Loucy (cell line): Measurements from ENCODE around the gene AFF3.

Source experiments
- H2AFZ ChIP-seq: fragments of 200-600 bp; sonication (generic); 2 replicates; pipeline ENCODE4 v1.6.0; 2016; ENCODE audit warnings: antibody characterized with exemption, mild to moderate bottlenecking, low read length, moderate library complexity
- H3F3A ChIP-seq: fragments of 200-600 bp; 2 replicates; pipeline ENCODE4 v1.6.0; 2016; ENCODE audit warnings: antibody characterized with exemption, low read depth, mild to moderate bottlenecking
- H3K27me3 ChIP-seq: fragments of 200-600 bp; sonication (generic); 2 replicates; pipeline ENCODE4 v1.6.1; 2014; ENCODE audit warnings: low read length, mild to moderate bottlenecking; ENCODE audit not compliant: insufficient read depth, poor library complexity, severe bottlenecking
- H3K36me3 ChIP-seq: fragments of 200-600 bp; sonication (generic); 2 replicates; pipeline ENCODE4 v1.6.1; 2016; ENCODE audit warnings: low read length; ENCODE audit not compliant: insufficient read depth
- H3K4me1 ChIP-seq: fragments of 200-600 bp; sonication (generic); 2 replicates; pipeline ENCODE4 v1.5.1; 2014; ENCODE audit warnings: low read length, mild to moderate bottlenecking; ENCODE audit not compliant: insufficient read depth, poor library complexity, severe bottlenecking
- H3K4me2 ChIP-seq: fragments of 200-600 bp; sonication (generic); 2 replicates; pipeline ENCODE4 v1.6.0; 2014; ENCODE audit warnings: antibody characterized with exemption, low read length, low read depth, mild to moderate bottlenecking; ENCODE audit not compliant: poor library complexity, severe bottlenecking
- H3K4me3 ChIP-seq: fragments of 200-600 bp; sonication (generic); 2 replicates; pipeline ENCODE4 v1.5.1; 2014; ENCODE audit warnings: low read length, mild to moderate bottlenecking, mixed read lengths; ENCODE audit not compliant: poor library complexity, severe bottlenecking
- H3K79me2 ChIP-seq: fragments of 200-600 bp; sonication (generic); 2 replicates; pipeline ENCODE4 v1.6.1; 2014; ENCODE audit warnings: low read length; ENCODE audit not compliant: insufficient read depth
- H3K9ac ChIP-seq: fragments of 200-600 bp; sonication (generic); 2 replicates; pipeline ENCODE4 v1.6.0; 2014; ENCODE audit warnings: mild to moderate bottlenecking, low read depth, low read length, moderate library complexity; ENCODE audit not compliant: poor library complexity, severe bottlenecking
- H3K9me2 ChIP-seq: fragments of 200-600 bp; sonication (generic); replicated peaks from 2 replicates; pipeline ENCODE4 v1.6.1; 2016; ENCODE audit warnings: low read depth, low read length, mixed read lengths
- H3K9me3 ChIP-seq: fragments of 200-600 bp; sonication (generic); 2 replicates; pipeline ENCODE4 v1.6.1; 2014; ENCODE audit warnings: mild to moderate bottlenecking, antibody characterized with exemption, low read length, low read depth; ENCODE audit not compliant: insufficient read depth
- H4K20me1 ChIP-seq: fragments of 200-600 bp; sonication (generic); 2 replicates; pipeline ENCODE4 v1.6.0; 2014; ENCODE audit warnings: antibody characterized with exemption, low read length, mild to moderate bottlenecking; ENCODE audit not compliant: insufficient read depth, poor library complexity, severe bottlenecking
- CTCF ChIP-seq: fragments of 200-600 bp; sonication (generic); conservative IDR thresholded peaks from 2 replicates; pipeline ENCODE4 v1.5.1; 2014; ENCODE audit warnings: mild to moderate bottlenecking, antibody characterized with exemption, low read length
- EZH2phosphoT487 ChIP-seq: fragments of 200-600 bp; IDR thresholded peaks from 2 replicates; pipeline ENCODE4 v1.6.1; 2018; ENCODE audit warnings: antibody characterized with exemption, mild to moderate bottlenecking, moderate library complexity, borderline replicate concordance

The AFF3 gene

GRCh38 chr2:99677814-99678213, 464.6 kb downstream of the AFF3 start:
- Histone ChIP-seq H3K9ac (no peak overlapping the region), H3K4me2 (no peak overlapping the region), H4K20me1 (no peaks in the 10 kb centered on the region), H3K36me3 (no peaks in the 10 kb centered on the region), H3K79me2 (no peaks in the 10 kb centered on the region), H3K4me3 (no peak overlapping the region), H2AFZ (no peak overlapping the region), H3K4me1 (no peaks in the 10 kb centered on the region), H3F3A (no peaks in the 10 kb centered on the region), H3K27me3 (no peaks in the 10 kb centered on the region), H3K9me3 (no peaks in the 10 kb centered on the region), H3K9me2 (no peaks in the 10 kb centered on the region)
- TF ChIP-seq EZH2phosphoT487 (no peak), CTCF (no peak)

GRCh38 chr2:99675130-99675661, 467.2 kb downstream of the AFF3 start:
- TF ChIP-seq CTCF: no peak
- no peak for TF ChIP-seq EZH2phosphoT487
- H3K36me3 ChIP-seq: no peaks in the 10 kb centered on the region
- no peaks in the 10 kb centered on the region for H3K9me3 ChIP-seq
- no peak overlapping the region for H3K4me3 ChIP-seq
- H2AFZ ChIP-seq: no peak overlapping the region
- no peaks in the 10 kb centered on the region for H4K20me1 ChIP-seq
- no peaks in the 10 kb centered on the region for H3F3A ChIP-seq
- no peaks in the 10 kb centered on the region for H3K79me2 ChIP-seq
- H3K9me2 ChIP-seq: no peaks in the 10 kb centered on the region
- H3K27me3 ChIP-seq: no peaks in the 10 kb centered on the region
- no peak overlapping the region for H3K9ac ChIP-seq
- no peaks in the 10 kb centered on the region for H3K4me1 ChIP-seq
- no peak overlapping the region for H3K4me2 ChIP-seq

- Histone ChIP-seq H3K27me3 (no peaks in the 10 kb centered on the region), H3F3A (no peaks in the 10 kb centered on the region), H3K4me3 (no peak overlapping the region), H3K79me2 (no peaks in the 10 kb centered on the region), H3K36me3 (0 out of 2 replicates have a peak, but pooled peaks cover under 1% of the 10 kb centered on the region), H3K9ac (no peak overlapping the region), H4K20me1 (no peaks in the 10 kb centered on the region), H3K9me2 (no peaks in the 10 kb centered on the region), H2AFZ (no peak overlapping the region), H3K4me1 (no peaks in the 10 kb centered on the region), H3K4me2 (no peak overlapping the region), H3K9me3 (no peaks in the 10 kb centered on the region)
- TF ChIP-seq EZH2phosphoT487: no peak
- TF ChIP-seq CTCF: no peak
These were observed 468.3 kb downstream of the AFF3 start for GRCh38 chr2:99674090-99674489.
